ENCODE results near the gene KDM4B.

GRCh38 chr19:5149932-5150901 lies 181.3 kb downstream of the KDM4B start:
- TF ChIP-seq FOXK2 (IDR thresholded peaks at IDR 0.05) (no peak), SP1 (IDR thresholded peaks at IDR 0.05) (no peak), ZNF384 (IDR thresholded peaks at IDR 0.05) (no peak), LEF1 (IDR thresholded peaks at IDR 0.05; ENCODE audit: borderline replicate concordance) (no peak)
